Right renal cortex interstitium (tissue), 3 donors: ENCODE results near the gene HERC6. TPM values are rescaled to one million over a fixed set of nuclear protein-coding genes. Genes with fewer than 3 reads are reported as not detected.
"Not testable (repeated sequence)": the region's sequence is repeated elsewhere in the genome, so short reads cannot be mapped to it uniquely, and the experiment has no call there.

Experiments
- DNase-seq, 3 donors: peaks; one replicate each; pipeline ENCODE4 v3.0.0-alpha.2; 2013; ENCODE audit warnings: low read depth in 3 of 3, low spot score in 2 of 3
- polyA plus RNA-seq, 3 donors: library from polyadenylated mRNA; unstranded; fragments of 120-200 nt; gene quantifications; one replicate each; pipeline ENCODE4 v1.2.1, GENCODE V29; 2013; ENCODE audit not compliant: insufficient read length in 3 of 3

The HERC6 gene
- polyA plus RNA-seq, 3 donors, result 7.2 to 10.2 (median 9.9) TPM

DNA sequence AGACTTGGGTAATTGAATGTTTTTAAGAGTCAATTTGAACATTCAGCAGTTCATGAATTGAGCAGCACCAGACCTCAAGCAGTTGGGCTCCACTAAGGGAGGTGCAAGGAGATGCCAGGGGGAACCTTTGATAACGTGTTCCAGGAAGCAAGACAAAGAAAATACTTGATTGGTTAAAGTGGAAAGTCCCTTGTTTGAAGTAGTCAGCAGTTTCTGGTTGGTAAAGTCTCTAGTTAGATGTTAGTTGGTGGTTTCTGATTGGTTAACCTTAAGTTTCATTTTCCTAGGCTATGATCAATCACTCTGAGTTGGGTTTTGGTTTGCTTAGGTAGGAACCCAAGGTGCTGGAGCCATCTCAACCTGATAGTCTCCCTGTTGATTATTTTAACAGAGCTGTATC, 4.0 kb downstream of the HERC6 start:
- no peak for DNase-seq

DNA sequence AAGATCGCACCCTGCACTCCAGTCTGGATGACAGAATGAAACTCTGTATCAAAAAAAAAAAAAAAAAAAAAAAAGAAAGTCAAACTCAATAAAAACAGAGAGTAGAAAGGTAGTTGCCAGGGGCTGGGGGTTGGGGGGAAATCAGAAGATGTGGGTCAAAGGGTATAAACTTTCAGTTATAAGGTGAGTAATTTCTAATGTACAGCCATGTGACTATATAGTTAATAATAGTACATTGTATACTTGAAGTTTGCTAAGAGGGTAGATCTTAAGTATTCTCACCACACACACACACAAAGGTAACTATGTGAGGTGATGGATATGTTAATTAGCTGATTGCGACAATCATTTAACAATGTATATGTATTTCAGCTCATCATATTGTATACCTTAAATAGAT, 11.5 kb downstream of the HERC6 start:
- DNase-seq, result no peak

DNA sequence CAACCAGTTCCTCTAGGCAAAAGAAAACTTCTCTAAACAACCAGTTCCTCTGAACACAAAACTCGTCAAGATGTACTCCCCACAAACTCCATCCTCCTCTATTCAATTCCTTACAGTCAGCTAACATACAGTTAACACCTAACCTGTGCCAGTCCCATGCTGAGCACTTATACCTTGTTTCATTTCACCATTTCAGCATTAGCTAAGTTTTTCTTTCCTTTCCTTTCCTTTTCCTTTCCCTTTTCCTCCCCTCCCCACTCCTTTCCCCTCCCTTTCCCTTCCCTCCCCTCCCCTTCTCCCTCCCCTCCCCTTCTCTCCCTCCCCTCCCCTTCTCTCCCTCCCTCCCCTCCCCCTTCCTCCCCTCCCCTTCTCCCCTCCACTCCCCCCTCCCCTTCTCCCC, 13.1 kb downstream of the HERC6 start:
- DNase-seq, result no peak

DNA sequence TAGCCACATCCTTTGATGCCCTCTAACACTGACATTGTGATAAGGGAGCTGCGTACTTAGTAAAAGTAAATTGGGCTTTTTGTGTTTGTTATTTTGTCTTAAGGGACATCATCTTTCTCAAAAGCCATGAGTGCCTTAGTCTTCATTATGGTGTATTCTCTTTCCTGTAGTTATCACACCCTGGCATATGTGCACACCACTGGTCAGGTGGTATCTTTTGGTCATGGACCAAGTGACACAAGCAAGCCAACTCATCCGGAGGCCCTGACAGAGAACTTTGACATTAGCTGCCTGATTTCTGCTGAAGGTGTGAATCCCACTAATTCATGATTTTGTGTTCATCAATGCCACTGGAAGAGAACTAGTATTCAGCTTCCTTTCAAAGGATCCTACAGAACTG, 18.0 kb downstream of the HERC6 start:
- no peak for DNase-seq

DNA sequence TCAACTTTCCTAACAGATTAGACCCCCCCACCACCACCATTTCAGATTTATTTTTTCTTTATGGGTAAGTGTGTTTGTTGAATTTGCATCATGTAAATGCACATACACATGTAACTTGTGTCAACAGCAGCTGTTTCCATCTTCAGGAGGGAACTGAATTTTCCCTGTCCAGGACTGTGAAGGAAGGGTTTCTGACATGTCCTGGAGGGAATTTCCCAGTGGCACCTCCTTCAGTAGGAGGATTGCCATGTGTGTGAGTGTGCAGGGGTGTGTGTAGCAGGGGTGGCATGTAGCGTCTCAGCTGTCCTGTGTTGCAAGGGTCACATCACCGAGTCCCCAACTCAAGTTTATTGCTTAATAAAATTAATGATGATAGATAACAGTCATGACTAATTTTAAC, 19.7 kb downstream of the HERC6 start:
- no peak for DNase-seq

DNA sequence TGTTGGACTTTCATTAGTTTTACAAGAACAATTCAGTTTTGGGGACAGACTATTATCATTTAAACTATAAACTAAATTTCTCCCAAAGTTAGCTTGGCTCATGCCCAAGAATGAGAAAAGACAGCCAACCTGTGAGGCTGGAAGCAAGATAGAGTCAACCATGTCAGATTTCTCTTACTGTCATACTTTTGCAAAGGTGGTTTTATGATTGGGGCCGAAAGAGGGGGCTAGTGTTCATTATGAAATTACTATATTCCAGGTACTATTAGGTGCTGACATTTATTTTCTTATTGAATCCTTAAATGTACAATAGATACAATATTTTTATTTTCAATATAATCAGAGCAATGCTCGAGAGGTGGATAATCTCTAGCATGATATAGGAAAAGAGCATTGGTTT, 30.6 kb downstream of the HERC6 start:
- no peak for DNase-seq

DNA sequence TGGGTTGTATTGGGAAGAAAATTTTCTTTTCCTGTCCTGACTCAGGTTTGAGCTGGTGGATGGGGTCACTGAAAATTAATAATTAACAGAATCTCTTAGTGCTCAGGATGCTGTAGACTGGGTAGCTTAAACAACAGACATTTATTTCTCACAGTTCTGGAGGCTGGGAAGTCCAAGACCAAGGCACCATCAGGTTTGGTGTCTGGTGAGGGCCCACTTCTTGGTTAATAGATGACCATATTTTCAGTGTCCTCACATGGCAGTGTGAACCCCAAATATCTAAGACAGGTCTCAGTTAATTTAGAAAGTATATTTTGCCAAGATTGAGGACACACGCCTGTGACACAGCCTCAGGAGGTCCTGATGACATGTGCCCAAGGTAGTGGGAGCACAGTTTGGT, 31.1 kb downstream of the HERC6 start:
- DNase-seq, result no peak

DNA sequence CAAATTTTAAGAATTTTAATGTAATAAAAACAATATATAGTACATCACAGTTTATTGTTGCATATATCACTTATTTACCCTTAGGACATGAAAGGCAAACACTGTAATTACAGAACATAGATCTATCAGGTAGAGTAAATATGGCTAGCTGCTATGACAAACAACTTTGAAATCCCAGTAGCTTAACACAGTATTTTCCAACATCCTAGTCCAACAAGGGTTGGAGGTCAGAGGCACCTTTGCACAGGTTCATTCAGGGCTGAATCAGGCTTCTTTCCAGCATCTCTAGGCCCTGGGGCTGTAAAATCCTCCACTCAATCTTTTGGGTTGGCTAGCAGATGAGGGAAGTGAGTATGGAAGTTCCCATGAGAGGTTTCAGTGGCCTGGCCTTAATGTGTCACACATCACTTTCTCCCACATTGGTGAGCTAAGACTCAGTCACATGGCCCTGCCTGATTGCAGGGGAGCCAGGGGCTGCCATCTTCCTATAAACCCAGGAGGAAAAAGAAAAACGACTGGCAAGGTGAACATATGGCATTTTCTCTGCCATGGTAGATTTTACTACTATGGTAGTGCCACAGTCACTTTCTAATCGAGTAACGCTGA, 32.9 kb downstream of the HERC6 start:
- no peak for DNase-seq

DNA sequence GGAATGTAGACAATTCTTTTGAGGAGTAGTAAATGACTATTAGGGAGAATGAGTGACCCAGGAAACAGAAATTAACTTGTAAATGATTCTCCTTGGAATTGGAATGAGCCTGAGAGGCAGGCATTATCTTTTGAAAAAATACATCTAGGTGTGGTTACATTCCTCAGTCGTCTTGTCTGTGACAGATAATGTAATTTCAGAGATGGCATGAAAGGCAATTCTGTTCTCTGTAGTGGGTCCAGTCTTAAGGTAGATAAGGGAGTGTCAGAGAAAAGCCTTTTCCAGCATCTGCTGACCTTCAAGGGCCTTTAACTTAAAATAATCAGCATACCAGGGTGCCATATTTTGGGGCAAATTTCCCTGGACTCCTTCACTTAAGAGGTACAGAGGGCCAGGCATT, 35.1 kb downstream of the HERC6 start:
- no peak for DNase-seq

DNA sequence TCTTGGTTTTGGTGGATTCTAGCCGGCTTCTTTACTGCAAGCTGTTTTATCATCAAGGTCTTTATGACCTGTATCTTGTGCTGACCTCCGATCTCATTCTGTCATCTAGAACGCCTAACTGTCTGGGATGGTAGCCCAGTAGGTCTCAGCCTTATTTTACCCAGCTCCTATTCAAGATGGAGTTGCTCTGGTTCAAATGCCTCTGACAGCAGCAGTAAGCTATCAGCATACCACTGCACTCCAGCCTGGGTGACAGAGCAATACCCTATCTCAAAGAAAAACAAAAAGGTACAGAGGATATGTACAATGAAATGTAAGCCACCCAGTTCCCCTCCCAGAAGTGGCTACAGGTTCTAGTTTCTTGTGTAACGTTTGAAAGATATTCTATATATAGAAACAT, 36.1 kb downstream of the HERC6 start:
- no peak for DNase-seq

DNA sequence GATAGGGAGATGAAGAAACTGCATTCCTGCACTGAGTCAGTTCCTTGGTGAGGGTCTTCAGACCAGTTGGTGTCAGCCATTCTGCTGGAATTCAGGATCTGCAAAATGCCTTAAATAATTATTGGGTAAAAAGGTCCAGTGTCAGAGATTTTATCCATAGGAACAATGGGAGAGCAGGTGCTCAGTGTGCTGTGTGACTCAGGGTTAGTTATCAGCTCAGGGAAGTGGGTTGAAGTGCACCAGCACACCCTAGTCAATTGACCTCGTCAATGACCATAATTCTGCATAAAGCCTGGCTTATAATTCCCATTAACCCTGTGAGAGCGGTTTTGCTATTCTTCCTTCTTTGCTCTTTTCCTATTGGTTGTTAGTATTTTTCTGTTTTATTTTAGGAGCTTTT, 37.3 kb downstream of the HERC6 start:
- DNase-seq, result no peak

DNA sequence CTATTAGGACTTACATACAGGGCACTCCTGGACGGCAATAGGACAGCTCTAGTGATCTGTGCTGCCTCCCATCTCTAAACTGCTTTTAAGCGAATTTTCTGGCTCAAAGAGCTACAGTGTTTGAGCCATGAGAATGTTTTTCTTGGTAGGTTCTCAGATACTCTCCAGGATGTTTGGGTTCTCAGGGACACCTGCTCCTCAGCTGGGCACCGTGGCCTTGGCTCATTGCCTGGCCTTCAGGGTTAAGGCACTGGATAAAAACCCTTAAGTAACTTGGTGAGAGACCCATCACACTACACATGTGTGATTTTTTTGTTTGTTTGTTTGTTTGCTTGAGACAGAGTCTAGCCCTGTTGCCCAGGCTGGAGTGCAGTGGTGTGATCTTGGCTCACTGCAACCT, 39.8 kb downstream of the HERC6 start:
- DNase-seq, result no peak

DNA sequence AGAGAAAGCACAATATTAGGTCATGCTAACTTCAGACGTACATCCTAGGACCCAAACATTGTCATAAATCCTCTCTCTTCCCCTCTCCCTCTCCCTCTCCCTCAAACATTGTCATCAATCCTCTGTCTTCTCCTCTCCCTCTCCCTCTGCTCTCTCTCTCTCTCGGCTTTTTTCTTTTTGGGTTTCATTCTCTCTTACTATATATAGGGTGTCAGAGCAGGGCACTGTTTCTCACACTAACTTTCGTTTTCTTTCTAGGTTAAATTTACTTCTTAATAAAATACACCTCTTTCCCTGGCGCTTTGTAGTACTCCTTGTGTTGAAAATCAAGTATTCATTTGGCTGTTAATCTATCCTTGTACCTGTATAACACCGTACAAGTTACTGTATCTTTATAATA, 41.2 kb downstream of the HERC6 start:
- no peak for DNase-seq

DNA sequence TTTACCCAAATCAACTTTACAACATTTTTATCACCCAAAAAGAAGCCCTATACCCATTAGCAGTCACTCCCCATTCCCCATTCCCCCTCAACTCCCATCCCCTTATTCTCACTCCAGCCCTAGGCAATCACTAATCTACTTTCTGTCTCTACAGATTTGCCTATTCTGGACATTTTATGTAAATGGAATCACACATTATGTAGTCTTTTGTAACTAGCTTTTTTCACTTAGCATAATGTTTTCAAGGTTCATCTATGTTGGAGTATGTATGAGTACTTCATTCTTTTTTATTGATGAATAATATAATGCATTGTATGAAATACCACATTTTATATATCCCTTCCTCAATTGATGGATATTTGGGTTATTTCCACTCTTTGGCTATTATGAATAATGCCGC, 42.2 kb downstream of the HERC6 start:
- DNase-seq, result no peak

DNA sequence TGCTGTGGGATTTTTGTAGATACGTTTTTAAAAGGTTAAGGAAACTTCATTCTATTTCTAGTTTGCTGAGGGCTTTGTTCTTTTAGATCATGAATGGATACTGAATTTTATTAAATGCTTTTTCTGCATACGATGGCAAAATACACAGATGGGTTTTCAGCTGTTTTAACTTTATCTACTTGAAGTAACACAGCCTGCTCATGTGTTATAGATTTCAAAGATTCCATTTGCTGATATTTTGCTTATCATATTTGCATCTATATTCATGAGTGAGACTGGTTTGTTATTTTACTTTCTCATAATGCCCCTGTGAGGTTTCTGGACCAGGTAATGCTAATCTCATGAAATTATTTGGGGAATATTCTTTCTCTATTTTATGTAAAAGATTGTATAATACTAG, 43.8 kb downstream of the HERC6 start:
- DNase-seq, result no peak

DNA sequence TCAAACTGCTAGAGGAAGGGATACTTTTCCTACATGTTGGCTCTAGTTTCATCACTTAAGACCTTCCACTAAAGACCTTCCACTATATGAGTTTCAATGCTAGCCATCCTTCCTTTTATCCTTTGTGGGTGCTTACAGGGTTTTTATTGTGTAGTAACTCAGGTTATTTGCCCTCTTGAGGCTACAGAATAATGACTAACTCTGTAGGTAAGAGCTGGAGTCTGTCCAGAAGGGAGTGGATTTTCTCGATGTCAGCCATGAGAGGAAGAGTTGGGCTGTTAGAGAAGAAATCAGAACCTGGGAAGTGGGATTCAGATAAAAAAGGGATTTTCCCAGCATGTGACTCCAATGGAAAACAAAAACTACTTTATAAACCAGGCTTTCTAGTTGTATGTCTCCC, 50.7 kb downstream of the HERC6 start:
- no peak for DNase-seq

DNA sequence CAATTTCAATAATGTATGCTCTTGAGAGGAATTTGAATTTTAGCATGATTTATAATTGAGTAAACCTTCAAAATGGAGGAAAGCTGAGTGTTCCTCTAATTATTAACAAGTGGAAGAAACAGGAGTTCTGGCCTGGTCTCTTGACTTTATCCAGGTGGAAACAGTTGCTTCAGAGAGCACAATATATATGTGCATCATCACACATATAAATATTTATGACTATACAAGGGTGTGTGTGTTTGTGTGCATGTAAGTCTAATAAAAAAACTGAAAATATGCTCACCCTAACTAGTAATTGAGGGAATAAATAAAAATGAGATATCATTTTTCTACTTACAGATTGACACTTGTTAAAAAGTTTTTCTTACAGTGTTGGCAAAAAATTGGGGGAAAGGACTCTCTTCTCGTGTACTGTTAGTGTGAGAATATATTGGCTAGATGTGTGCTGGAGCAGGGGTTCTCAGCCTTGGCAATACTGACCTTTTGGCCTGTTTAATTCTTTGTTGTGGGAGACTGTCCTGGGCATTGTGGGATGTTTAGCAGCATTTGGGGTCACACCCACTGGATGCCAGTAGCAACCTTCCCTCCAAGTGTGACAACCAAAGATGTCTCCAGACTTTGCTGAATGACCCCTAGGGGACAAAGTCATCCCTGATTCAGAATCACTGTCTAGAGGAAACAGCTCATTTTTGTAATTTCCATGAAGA, 57.5 kb downstream of the HERC6 start:
- no peak for DNase-seq

DNA sequence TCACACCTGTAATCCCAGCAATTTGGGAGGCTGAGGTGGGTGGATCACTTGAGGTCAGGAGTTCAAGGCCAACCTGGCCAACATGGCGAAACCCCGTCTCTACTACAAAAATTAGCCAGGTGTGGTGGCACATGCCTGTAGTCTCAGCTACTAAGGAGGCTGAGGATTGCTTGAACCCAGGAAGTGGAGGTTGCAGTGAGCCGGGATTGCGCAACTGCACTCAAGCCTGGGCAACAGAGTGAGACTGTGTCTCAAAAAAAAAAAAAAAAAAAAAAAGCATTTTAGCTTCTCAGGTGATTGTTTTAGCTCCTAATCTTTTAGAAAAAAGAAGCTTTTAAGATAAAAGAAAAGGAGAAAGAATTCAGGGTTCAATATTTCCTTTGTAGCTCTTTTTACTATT, 59.2 kb downstream of the HERC6 start:
- DNase-seq, result not testable (repeated sequence)

DNA sequence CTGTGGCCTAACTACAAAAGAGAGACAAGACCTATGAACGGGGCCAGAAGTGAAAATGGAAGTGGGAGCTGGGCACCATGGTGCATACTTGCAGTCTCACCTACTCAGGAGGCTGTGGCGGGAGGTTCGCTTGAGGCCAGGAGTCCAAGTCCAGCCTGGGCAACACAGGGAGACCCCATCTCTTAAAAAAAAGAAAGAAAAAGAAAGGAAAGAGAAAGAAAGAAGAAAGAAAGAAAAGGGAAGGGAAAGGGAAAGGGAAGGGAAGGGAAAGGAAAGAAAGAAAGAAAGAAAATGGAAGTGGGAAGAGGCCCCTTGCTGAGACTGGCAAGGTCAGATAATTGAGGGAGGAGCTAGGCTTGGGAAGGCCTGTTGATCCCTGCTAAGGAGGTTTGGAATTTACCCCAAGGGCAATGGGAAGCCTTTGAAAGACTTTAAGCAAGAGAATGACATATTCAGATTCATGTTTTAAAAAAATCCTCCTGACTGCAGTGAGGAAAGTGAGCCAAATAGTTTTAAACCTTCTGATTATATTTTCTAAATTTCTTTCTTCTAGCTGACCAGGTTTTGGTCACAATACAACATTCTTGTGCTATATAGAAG, 60.6 kb downstream of the HERC6 start:
- no peak for DNase-seq

DNA sequence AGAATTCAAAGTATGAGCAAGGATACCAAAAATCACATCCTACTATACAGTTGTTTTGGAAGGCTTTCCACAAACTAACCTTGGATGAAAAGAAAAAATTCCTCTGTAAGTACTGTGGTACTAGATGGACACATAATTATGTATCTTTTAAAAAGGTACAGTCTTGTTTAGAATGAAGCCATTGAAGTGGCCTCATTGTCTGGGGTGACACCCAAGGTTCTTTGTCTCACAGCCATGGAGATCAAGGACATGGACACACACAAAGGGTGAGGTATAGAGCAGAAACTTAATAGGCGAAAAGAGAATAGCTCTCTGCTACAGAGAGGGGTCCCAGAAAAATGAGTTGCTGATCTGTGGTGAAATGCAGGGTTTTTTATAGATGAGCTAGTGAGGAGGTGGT, 61.5 kb downstream of the HERC6 start:
- DNase-seq, result no peak

DNA sequence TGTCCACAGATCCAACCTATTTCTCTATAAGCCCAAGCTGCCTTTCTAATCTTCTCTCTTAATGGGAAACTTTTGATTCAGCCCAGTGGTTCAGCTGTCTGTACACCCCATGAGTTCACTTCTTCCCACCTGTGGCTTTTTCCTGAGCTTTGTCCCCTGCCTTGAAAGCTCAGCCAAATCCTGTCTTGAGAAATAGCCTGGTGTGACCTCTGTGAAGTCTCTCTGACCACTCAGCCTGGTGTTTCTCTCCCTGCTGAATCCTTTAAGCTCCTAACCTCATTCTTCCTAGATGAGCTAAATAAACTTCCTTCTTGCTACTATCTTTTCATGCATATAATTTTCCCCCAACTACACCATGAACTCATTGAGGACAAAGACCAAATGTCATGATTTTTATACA, 63.0 kb downstream of the HERC6 start:
- DNase-seq, result no peak

DNA sequence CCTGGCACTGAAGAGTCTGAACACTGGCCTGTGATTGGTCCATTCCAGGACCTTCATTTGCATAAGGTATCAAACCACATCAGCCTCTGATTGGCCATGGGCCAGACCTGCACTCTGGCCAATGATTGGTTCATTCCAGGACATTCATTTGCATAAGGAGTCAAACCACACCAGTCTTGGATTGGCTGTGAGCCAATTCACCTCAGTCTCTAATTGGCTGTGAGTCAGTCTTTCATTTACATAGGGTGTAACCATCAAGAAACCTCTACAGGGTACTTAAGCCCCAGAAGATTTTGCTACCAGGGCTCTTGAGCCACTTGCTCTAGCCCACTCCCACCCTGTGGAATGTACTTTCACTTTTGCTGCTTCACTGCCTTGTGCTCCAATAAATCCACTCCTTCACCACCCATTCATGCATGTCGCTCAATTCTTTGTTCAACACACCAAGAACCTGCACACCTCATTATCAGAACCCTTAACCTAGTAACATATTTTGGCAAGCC, 64.1 kb downstream of the HERC6 start:
- no peak for DNase-seq
